Fibroblast of villous mesenchyme (primary cell): Measurements from ENCODE around the gene NBPF1. TPM values are rescaled to one million over a fixed set of nuclear protein-coding genes. Genes with fewer than 3 reads are reported as not detected.

Experiments
- small RNA-seq: library from RNA; depleted of rRNA; stranded (forward); fragments of <200 nt; gene quantifications from one replicate; pipeline ENCODE3, GENCODE V24; 2012
- total RNA-seq: library from RNA; depleted of rRNA; stranded (reverse); fragments of >200 nt; gene quantifications from 2 replicates; pipeline ENCODE4 v1.2.3, GENCODE V29; 2012

Gene NBPF1
- total RNA-seq, 1 donor: 52.2 TPM

Small RNA genes within 50 kb of the gene (small RNA-seq; reads per million reads assigned to genes)
- gene RNU1-1 (0.38 reads per million), gene RNU1-6P (not detected)

Other genes starting within 250 kb of the NBPF1 start
- 71.5 and 72.5 TPM in 2 replicates for gene SZRD1, start 246.3 kb downstream of the NBPF1 start, total RNA-seq
- gene SPATA21, start 176.1 kb downstream of the NBPF1 start, total RNA-seq: under 0.01 TPM in 1 of 2 replicates, not detected in the other
- gene NECAP2, start 172.8 kb downstream of the NBPF1 start, total RNA-seq: 90.5 and 104 TPM in 2 replicates
- gene RNU1-1, start 99.3 kb downstream of the NBPF1 start, total RNA-seq: under 0.01 TPM in 1 of 2 replicates, not detected in the other
- gene RNU1-3, start 53.4 kb upstream of the NBPF1 start, total RNA-seq: under 0.01 TPM in 1 of 2 replicates, not detected in the other
- under 0.01 TPM in 1 of 2 replicates, not detected in the other for gene RNU1-4, start 127.0 kb upstream of the NBPF1 start, total RNA-seq